Measurements from ENCODE around the gene HES4.
A peak's percentile ranks its signal among the peaks of the same experiment; 100 is the strongest.

The HES4 gene

GRCh38 chr1:1004420-1004779 is 4.5 kb upstream of the HES4 start:
- Histone ChIP-seq H3K36me3 (ENCODE audit: control insufficient read depth, insufficient read depth, low read length) (no peaks in the 10 kb centered on the region), H3K4me1 (ENCODE audit: control insufficient read depth, insufficient read depth, low read length) (peaks cover 35% of the 10 kb centered on the region)

GRCh38 chr1:1003618-1004419 is 3.9 kb upstream of the HES4 start:
- Histone ChIP-seq H3K27ac (ENCODE audit: low read depth, low read length) (no peak overlapping the region), H3K9ac (ENCODE audit: low read length) (no peak overlapping the region), H3K27me3 (ENCODE audit: control insufficient read depth, insufficient read depth, low read length) (peaks cover 52% of the 10 kb centered on the region), H3K4me3 (ENCODE audit: low read depth, low read length) (no peak overlapping the region), H3K36me3 (ENCODE audit: control insufficient read depth, insufficient read depth, low read length) (no peaks in the 10 kb centered on the region), H3K9me3 (ENCODE audit: control insufficient read depth, insufficient read depth, low read depth, low read length) (no peaks in the 10 kb centered on the region), H3K4me1 (ENCODE audit: control insufficient read depth, insufficient read depth, low read length) (peaks cover 35% of the 10 kb centered on the region)

More at GRCh38 chr1:1004420-1004779, 4.5 kb upstream of the HES4 start:
- Histone ChIP-seq H3K27ac (ENCODE audit: low read depth, low read length) (no peak overlapping the region), H3K4me3 (ENCODE audit: low read depth, low read length) (no peak overlapping the region), H3K9me3 (ENCODE audit: control insufficient read depth, insufficient read depth, low read depth, low read length) (no peaks in the 10 kb centered on the region), H3K27me3 (ENCODE audit: control insufficient read depth, insufficient read depth, low read length) (peaks cover 50% of the 10 kb centered on the region), H3K9ac (ENCODE audit: low read length) (no peak overlapping the region)

- Histone ChIP-seq H3K4me1 (ENCODE audit: control insufficient read depth, insufficient read depth, low read length) (peaks cover 45% of the 10 kb centered on the region), H3K9ac (ENCODE audit: low read length) (peak overlapping the region; percentile 10), H3K9me3 (ENCODE audit: control insufficient read depth, insufficient read depth, low read depth, low read length) (no peaks in the 10 kb centered on the region), H3K36me3 (ENCODE audit: control insufficient read depth, insufficient read depth, low read length) (no peaks in the 10 kb centered on the region), H3K27me3 (ENCODE audit: control insufficient read depth, insufficient read depth, low read length) (peaks cover 76% of the 10 kb centered on the region), H3K4me3 (ENCODE audit: low read depth, low read length) (peak overlapping the region; percentile 67), H3K27ac (ENCODE audit: low read depth, low read length) (no peak overlapping the region)
These were observed 1.3 kb upstream of the HES4 start for GRCh38 chr1:1001057-1001783.

- peaks cover 41% of the 10 kb centered on the region for H3K4me1 ChIP-seq (ENCODE audit: control insufficient read depth, insufficient read depth, low read length)
- H3K27ac ChIP-seq (ENCODE audit: low read depth, low read length): peak overlapping the region; percentile 51; the same call in 1 of the 2 replicates
- H3K9ac ChIP-seq (ENCODE audit: low read length): peak overlapping the region; percentile 77
These were observed 610 bp upstream of the HES4 start for GRCh38 chr1:1000357-1001056.

GRCh38 chr1:998995-999724 is 737 bp downstream of the HES4 start:
- peaks cover 28% of the 10 kb centered on the region for H3K4me1 ChIP-seq (ENCODE audit: control insufficient read depth, insufficient read depth, low read length)
- peaks cover 89% of the 10 kb centered on the region for H3K27me3 ChIP-seq (ENCODE audit: control insufficient read depth, insufficient read depth, low read length)
- no peak overlapping the region for H3K27ac ChIP-seq (ENCODE audit: low read depth, low read length)
- peak overlapping the region; percentile 31 for H3K9ac ChIP-seq (ENCODE audit: low read length)
- H3K36me3 ChIP-seq (ENCODE audit: control insufficient read depth, insufficient read depth, low read length): no peaks in the 10 kb centered on the region
- H3K4me3 ChIP-seq (ENCODE audit: low read depth, low read length): peak overlapping the region; percentile 67
- no peaks in the 10 kb centered on the region for H3K9me3 ChIP-seq (ENCODE audit: control insufficient read depth, insufficient read depth, low read depth, low read length)

More at GRCh38 chr1:1000357-1001056, 610 bp upstream of the HES4 start:
- H3K9me3 ChIP-seq (ENCODE audit: control insufficient read depth, insufficient read depth, low read depth, low read length): no peaks in the 10 kb centered on the region
- H3K4me3 ChIP-seq (ENCODE audit: low read depth, low read length): peak overlapping the region; percentile 67
- peaks cover 83% of the 10 kb centered on the region for H3K27me3 ChIP-seq (ENCODE audit: control insufficient read depth, insufficient read depth, low read length)
- H3K36me3 ChIP-seq (ENCODE audit: control insufficient read depth, insufficient read depth, low read length): no peaks in the 10 kb centered on the region

GRCh38 chr1:998745-998994 is 1.2 kb downstream of the HES4 start:
- Histone ChIP-seq H3K4me1 (ENCODE audit: control insufficient read depth, insufficient read depth, low read length) (peaks cover 24% of the 10 kb centered on the region), H3K27ac (ENCODE audit: low read depth, low read length) (no peak overlapping the region), H3K36me3 (ENCODE audit: control insufficient read depth, insufficient read depth, low read length) (no peaks in the 10 kb centered on the region), H3K9ac (ENCODE audit: low read length) (peak overlapping the region; percentile 37), H3K9me3 (ENCODE audit: control insufficient read depth, insufficient read depth, low read depth, low read length) (no peaks in the 10 kb centered on the region), H3K4me3 (ENCODE audit: low read depth, low read length) (peak overlapping the region; percentile 67), H3K27me3 (ENCODE audit: control insufficient read depth, insufficient read depth, low read length) (peaks cover 90% of the 10 kb centered on the region)

- Histone ChIP-seq H3K27me3 (ENCODE audit: control insufficient read depth, insufficient read depth, low read length) (peaks cover 90% of the 10 kb centered on the region), H3K9ac (ENCODE audit: low read length) (peak overlapping the region; percentile 37), H3K36me3 (ENCODE audit: control insufficient read depth, insufficient read depth, low read length) (no peaks in the 10 kb centered on the region), H3K4me3 (ENCODE audit: low read depth, low read length) (peak overlapping the region; percentile 54), H3K4me1 (ENCODE audit: control insufficient read depth, insufficient read depth, low read length) (peaks cover 19% of the 10 kb centered on the region), H3K9me3 (ENCODE audit: control insufficient read depth, insufficient read depth, low read depth, low read length) (peaks cover 2% of the 10 kb centered on the region), H3K27ac (ENCODE audit: low read depth, low read length) (no peak overlapping the region)
These were observed 1.7 kb downstream of the HES4 start for GRCh38 chr1:997993-998744.

- H3K9me3 ChIP-seq (ENCODE audit: control insufficient read depth, insufficient read depth, low read depth, low read length): peaks cover 4% of the 10 kb centered on the region
- H3K4me1 ChIP-seq (ENCODE audit: control insufficient read depth, insufficient read depth, low read length): peaks cover 18% of the 10 kb centered on the region
- H3K9ac ChIP-seq (ENCODE audit: low read length): no peak overlapping the region
- no peak overlapping the region for H3K27ac ChIP-seq (ENCODE audit: low read depth, low read length)
- H3K4me3 ChIP-seq (ENCODE audit: low read depth, low read length): no peak overlapping the region
- peaks cover 90% of the 10 kb centered on the region for H3K27me3 ChIP-seq (ENCODE audit: control insufficient read depth, insufficient read depth, low read length)
- H3K36me3 ChIP-seq (ENCODE audit: control insufficient read depth, insufficient read depth, low read length): no peaks in the 10 kb centered on the region
These were observed 2.2 kb downstream of the HES4 start for GRCh38 chr1:997713-997992.

- no peak overlapping the region for H3K27ac ChIP-seq (ENCODE audit: low read depth, low read length)
- peaks cover 18% of the 10 kb centered on the region for H3K4me1 ChIP-seq (ENCODE audit: control insufficient read depth, insufficient read depth, low read length)
- H3K27me3 ChIP-seq (ENCODE audit: control insufficient read depth, insufficient read depth, low read length): peaks cover 91% of the 10 kb centered on the region
- no peaks in the 10 kb centered on the region for H3K36me3 ChIP-seq (ENCODE audit: control insufficient read depth, insufficient read depth, low read length)
- no peak overlapping the region for H3K4me3 ChIP-seq (ENCODE audit: low read depth, low read length)
- peaks cover 4% of the 10 kb centered on the region for H3K9me3 ChIP-seq (ENCODE audit: control insufficient read depth, insufficient read depth, low read depth, low read length)
- no peak overlapping the region for H3K9ac ChIP-seq (ENCODE audit: low read length)
These were observed 2.8 kb downstream of the HES4 start for GRCh38 chr1:996851-997712.
